NCI-H1694 (cell line): Measurements from ENCODE around the gene AGBL3.
"Not testable (repeated sequence)": the region's sequence is repeated elsewhere in the genome, so short reads cannot be mapped to it uniquely, and the experiment has no call there.

Source experiments
- DNase-seq: peaks from one replicate; lab custom pipeline; 2025; lab: John Stamatoyannopoulos, UW

AGBL3 gene

GRCh38 chr7:134963036-134963435 is 23.3 kb upstream of the AGBL3 start:
- DNase-seq: no peak

- DNase-seq: no peak
These were observed 19.6 kb upstream of the AGBL3 start for GRCh38 chr7:134966691-134967090.

- DNase-seq: no peak
These were observed 18.2 kb upstream of the AGBL3 start for GRCh38 chr7:134968110-134968509.

- not testable (repeated sequence) for DNase-seq
These were observed 4.7 kb upstream of the AGBL3 start for GRCh38 chr7:134981645-134982044.

- no peak for DNase-seq
These were observed 380 bp upstream of the AGBL3 start for GRCh38 chr7:134985894-134986362.

GRCh38 chr7:134988161-134988560 is 1.9 kb downstream of the AGBL3 start:
- DNase-seq: no peak

- DNase-seq: no peak
These were observed 5.4 kb downstream of the AGBL3 start for GRCh38 chr7:134991469-134992339.

- DNase-seq: no peak
These were observed 6.4 kb downstream of the AGBL3 start for GRCh38 chr7:134992626-134993179.

- no peak for DNase-seq
These were observed 7.7 kb downstream of the AGBL3 start for GRCh38 chr7:134993877-134994456.

GRCh38 chr7:134995239-134996096 is 9.2 kb downstream of the AGBL3 start:
- no peak for DNase-seq

- no peak for DNase-seq
These were observed 9.8 kb downstream of the AGBL3 start for GRCh38 chr7:134996097-134996550.

GRCh38 chr7:134997214-134997885 is 11.0 kb downstream of the AGBL3 start:
- DNase-seq: no peak

- DNase-seq: no peak
These were observed 12.8 kb downstream of the AGBL3 start for GRCh38 chr7:134999136-134999535.

- DNase-seq: no peak
These were observed 15.3 kb downstream of the AGBL3 start for GRCh38 chr7:135001390-135002165.

- DNase-seq: no peak
These were observed 25.9 kb downstream of the AGBL3 start for GRCh38 chr7:135012229-135012628.

- no peak for DNase-seq
These were observed 37.3 kb downstream of the AGBL3 start for GRCh38 chr7:135023622-135024021.

GRCh38 chr7:135035252-135035651 is 48.9 kb downstream of the AGBL3 start:
- no peak for DNase-seq

- DNase-seq: not testable (repeated sequence)
These were observed 80.7 kb downstream of the AGBL3 start for GRCh38 chr7:135067017-135067416.

- no peak for DNase-seq
These were observed 87.8 kb downstream of the AGBL3 start for GRCh38 chr7:135074096-135074495.

- no peak for DNase-seq
These were observed 88.2 kb downstream of the AGBL3 start for GRCh38 chr7:135074531-135074930.

GRCh38 chr7:135075716-135076115 is 89.4 kb downstream of the AGBL3 start:
- DNase-seq: no peak
